SK-N-SH (cell line): ENCODE data around the gene UBE2E2. TPM values are rescaled to one million over a fixed set of nuclear protein-coding genes. Genes with fewer than 3 reads are reported as not detected.

Source experiments
- CTCF ChIA-PET: fragments of 300-600, 350-600 bp; formaldehyde crosslinking; extraction: SDS; loops from one replicate; lab custom pipeline; 2021; lab: Yijun Ruan, JAX
- POLR2A ChIA-PET: fragments of 350-600 bp; sonication (Branson Sonifier 250); formaldehyde crosslinking; extraction: SDS; loops from one replicate; lab custom pipeline; 2020; ENCODE audit warnings: antibody characterized with exemption, inconsistent platforms; lab: Yijun Ruan, JAX
- DNase-seq: peaks from one replicate; pipeline ENCODE4 v3.0.0; 2012
- H2AFZ ChIP-seq: fragments of 200-600 bp; sonication (generic); 2 replicates; pipeline ENCODE4 v1.8.1; 2016; ENCODE audit warnings: antibody characterized with exemption, mild to moderate bottlenecking, low read depth
- H3F3A ChIP-seq: fragments of 200-600 bp; sonication (generic); replicated peaks from 2 replicates; pipeline ENCODE3; 2016; ENCODE audit warnings: antibody characterized with exemption, mild to moderate bottlenecking; ENCODE audit not compliant: insufficient read depth
- H3K27ac ChIP-seq, 2 experiments: fragments of 200-500 bp in 1 of 2; fragments of 200-600 bp in 1 of 2; sonication (Bioruptor generic) in 1 of 2; sonication (generic), shearing (Covaris generic) in 1 of 2; 2 replicates each; pipeline versions ENCODE4 v1.5.1 to v1.6.1; 2014 to 2016; ENCODE audit warnings: low read depth in 2 of 2, inconsistent platforms in 1 of 2, low read length in 1 of 2, mild to moderate bottlenecking in 1 of 2, mixed read lengths in 1 of 2
- H3K27me3 ChIP-seq: fragments of 200-600 bp; sonication (generic), shearing (Covaris generic); 2 replicates; pipeline ENCODE4 v1.6.1; 2016; ENCODE audit warnings: mixed run types; ENCODE audit not compliant: insufficient read depth
- H3K36me3 ChIP-seq, 2 experiments: fragments of 200-500 bp in 1 of 2; fragments of 200-600 bp in 1 of 2; sonication (Bioruptor generic) in 1 of 2; sonication (generic) in 1 of 2; replicated peaks in 1 of 2; 2 replicates each; pipeline versions ENCODE3 to v1.5.1; 2014 to 2016; ENCODE audit warnings: low read length in 1 of 2, mild to moderate bottlenecking in 1 of 2; ENCODE audit not compliant: insufficient read depth in 2 of 2, control insufficient read depth in 1 of 2
- H3K4me1 ChIP-seq, 2 experiments: fragments of 200-500 bp in 1 of 2; fragments of 200-600 bp in 1 of 2; sonication (Bioruptor generic) in 1 of 2; sonication (generic), shearing (Covaris generic) in 1 of 2; 2 replicates each; pipeline versions ENCODE4 v1.5.1 to v1.6.1; 2014 to 2016; ENCODE audit warnings: low read depth in 1 of 2, low read length in 1 of 2, mixed run types in 1 of 2; ENCODE audit not compliant: insufficient read depth in 2 of 2, control insufficient read depth in 1 of 2
- H3K4me2 ChIP-seq: fragments of 200-600 bp; sonication (generic), shearing (Covaris generic); 2 replicates; pipeline ENCODE4 v1.6.1; 2017; ENCODE audit warnings: mixed run types
- H3K4me3 ChIP-seq, 2 experiments: fragments of 200-500 bp in 1 of 2; fragments of 200-600 bp in 1 of 2; sonication (Bioruptor generic) in 1 of 2; sonication (generic), shearing (Covaris generic) in 1 of 2; 2 replicates each; pipeline versions ENCODE4 v1.5.1 to v1.8.1; 2014 to 2016; ENCODE audit warnings: low read depth in 2 of 2, inconsistent platforms in 1 of 2, low read length in 1 of 2, mild to moderate bottlenecking in 1 of 2, mixed read lengths in 1 of 2, moderate library complexity in 1 of 2
- H3K79me2 ChIP-seq: fragments of 200-600 bp; sonication (generic); 2 replicates; pipeline ENCODE4 v1.8.1; 2017; ENCODE audit warnings: mild to moderate bottlenecking; ENCODE audit not compliant: insufficient read depth
- H3K9ac ChIP-seq: fragments of 200-600 bp; sonication (generic); 2 replicates; pipeline ENCODE4 v1.6.1; 2017; ENCODE audit warnings: mixed run types
- H3K9me2 ChIP-seq: fragments of 200-600 bp; sonication (generic); 2 replicates; pipeline ENCODE4 v1.6.1; 2017; ENCODE audit warnings: mixed run types
- H3K9me3 ChIP-seq: fragments of 200-600 bp; sonication (generic); 2 replicates; pipeline ENCODE4 v1.6.1; 2017; ENCODE audit warnings: mixed run types, mild to moderate bottlenecking, moderate library complexity
- H4K20me1 ChIP-seq: fragments of 200-600 bp; sonication (generic); 2 replicates; pipeline ENCODE4 v1.6.1; 2017; ENCODE audit warnings: mild to moderate bottlenecking, mixed run types; ENCODE audit not compliant: insufficient read depth
- CHD2 ChIP-seq: fragments of 150-350 bp; IDR thresholded peaks from 2 replicates; pipeline ENCODE4 v1.6.1; 2018; ENCODE audit warnings: low read length; ENCODE audit not compliant: partially characterized antibody
- CTCF ChIP-seq: fragments of 200-600 bp; sonication (generic); IDR thresholded peaks from 2 replicates; pipeline ENCODE4 v1.6.1; 2017; ENCODE audit warnings: antibody characterized with exemption, mild to moderate bottlenecking, moderate library complexity
- ELF1 ChIP-seq: IDR thresholded peaks from 2 replicates; pipeline ENCODE4 v1.4.0; 2012
- EP300 ChIP-seq, 2 experiments: IDR thresholded peaks; 2 replicates each; pipeline versions ENCODE4 v1.4.0 to v1.6.1; 2012; ENCODE audit warnings: borderline replicate concordance in 1 of 2, low read depth in 1 of 2, low read length in 1 of 2
- FOSL2 ChIP-seq: IDR thresholded peaks from 2 replicates; pipeline ENCODE4 v1.4.0; 2012; ENCODE audit warnings: low read depth, mild to moderate bottlenecking, moderate library complexity, borderline replicate concordance
- FOXJ3 ChIP-seq: sonication (generic); formaldehyde crosslinking; IDR thresholded peaks from 2 replicates; pipeline ENCODE4 v1.5.1; 2020; ENCODE audit warnings: mild to moderate bottlenecking, missing genetic modification reagents
- MAX ChIP-seq: IDR thresholded peaks from 2 replicates; pipeline ENCODE4 v1.4.0; 2012; ENCODE audit warnings: low read depth
- MEF2A ChIP-seq: IDR thresholded peaks from 2 replicates; pipeline ENCODE4 v1.4.0; 2012; ENCODE audit warnings: low read depth, borderline replicate concordance
- PBX3 ChIP-seq: IDR thresholded peaks from 2 replicates; pipeline ENCODE4; 2012
- POLR2AphosphoS5 ChIP-seq: IDR thresholded peaks from 2 replicates; pipeline ENCODE4 v1.6.1; 2012; ENCODE audit warnings: low read depth, low read length
- RAD21 ChIP-seq: IDR thresholded peaks from 2 replicates; pipeline ENCODE4 v1.6.1; 2012; ENCODE audit warnings: mild to moderate bottlenecking, low read length
- REST ChIP-seq: IDR thresholded peaks from 2 replicates; pipeline ENCODE4 v1.6.1; 2012; ENCODE audit warnings: mild to moderate bottlenecking, low read depth, low read length, moderate library complexity
- SIN3A ChIP-seq: IDR thresholded peaks from 2 replicates; pipeline ENCODE4 v1.6.1; 2012; ENCODE audit warnings: low read depth, mild to moderate bottlenecking, low read length, moderate library complexity, borderline replicate concordance
- SMC3 ChIP-seq: IDR thresholded peaks from 2 replicates; pipeline ENCODE4 v1.6.1; 2012; ENCODE audit warnings: low read depth, low read length, improper control_type of control experiment
- TCF12 ChIP-seq: IDR thresholded peaks from 2 replicates; pipeline ENCODE4 v1.4.0; 2012
- YY1 ChIP-seq: IDR thresholded peaks from 2 replicates; pipeline ENCODE4 v1.4.0; 2012; ENCODE audit warnings: low read depth, mild to moderate bottlenecking
- WGBS: methylation state at CpG from one replicate; pipeline ENCODE4 v1.1.6; 2017; ENCODE audit warnings: low lambda C conversion rate; 5-methylcytosine and 5-hydroxymethylcytosine counted together
- polyA plus RNA-seq, 3 experiments: library from polyadenylated mRNA; depleted of rRNA; stranded (reverse); fragments of >200 nt; gene quantifications; 2 replicates each; pipeline ENCODE4 v1.2.3, GENCODE V29; 2012
- TF ChIP-seq, protein P1 (sequence below): IDR thresholded peaks from 2 replicates; pipeline ENCODE4 v1.4.0; 2012; ENCODE audit warnings: low read depth, borderline replicate concordance
- TF ChIP-seq, protein P2 (sequence below): IDR thresholded peaks from 2 replicates; pipeline ENCODE4 v1.4.0; 2012; ENCODE audit warnings: low read depth, borderline replicate concordance

Gene UBE2E2
- polyA plus RNA-seq, 1 of the 3 experiments (the other 2 are of a cell fraction): 46.4 TPM

- Histone ChIP-seq H3K27me3 (no peaks in the 10 kb centered on the region), H3K27ac (no peak overlapping the region), H3K4me3 (no peak overlapping the region), H3K9me2 (no peaks in the 10 kb centered on the region), H3K4me2 (no peak overlapping the region), H3K9ac (no peak overlapping the region), H2AFZ (no peak overlapping the region), H4K20me1 (no peaks in the 10 kb centered on the region), H3F3A (no peaks in the 10 kb centered on the region), H3K79me2 (no peaks in the 10 kb centered on the region), H3K36me3 (no peaks in the 10 kb centered on the region), H3K9me3 (no peaks in the 10 kb centered on the region), H3K4me1 (peaks cover 0 to 6% of the 10 kb centered on the region in 2 experiments; a peak in 2 of 4 replicates)
- ChIA-PET POLR2A (no interaction called here), CTCF (interaction anchor here (0.8 kb wide), 1 partner anchor 40 kb away, joined by 3 read pairs; no protein-coding TSS in a partner anchor)
- DNase-seq: no peak
- TF ChIP-seq FOSL2 (no peak), RAD21 (no peak), EP300 (IDR thresholded peaks at IDR 0.05; ENCODE audit: borderline replicate concordance in 1 of 2, low read depth in 1 of 2, low read length in 1 of 2) (no peak), POLR2AphosphoS5 (no peak), PBX3 (no peak), TCF12 (no peak), MEF2A (no peak), YY1 (no peak), SIN3A (no peak), MAX (no peak), FOXJ3 (no peak), CHD2 (no peak), ELF1 (no peak), CTCF (no peak), REST (no peak), SMC3 (no peak)
- TF ChIP-seq, protein P1, sequence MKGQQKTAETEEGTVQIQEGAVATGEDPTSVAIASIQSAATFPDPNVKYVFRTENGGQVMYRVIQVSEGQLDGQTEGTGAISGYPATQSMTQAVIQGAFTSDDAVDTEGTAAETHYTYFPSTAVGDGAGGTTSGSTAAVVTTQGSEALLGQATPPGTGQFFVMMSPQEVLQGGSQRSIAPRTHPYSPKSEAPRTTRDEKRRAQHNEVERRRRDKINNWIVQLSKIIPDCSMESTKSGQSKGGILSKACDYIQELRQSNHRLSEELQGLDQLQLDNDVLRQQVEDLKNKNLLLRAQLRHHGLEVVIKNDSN: no peak
- TF ChIP-seq, protein P2, sequence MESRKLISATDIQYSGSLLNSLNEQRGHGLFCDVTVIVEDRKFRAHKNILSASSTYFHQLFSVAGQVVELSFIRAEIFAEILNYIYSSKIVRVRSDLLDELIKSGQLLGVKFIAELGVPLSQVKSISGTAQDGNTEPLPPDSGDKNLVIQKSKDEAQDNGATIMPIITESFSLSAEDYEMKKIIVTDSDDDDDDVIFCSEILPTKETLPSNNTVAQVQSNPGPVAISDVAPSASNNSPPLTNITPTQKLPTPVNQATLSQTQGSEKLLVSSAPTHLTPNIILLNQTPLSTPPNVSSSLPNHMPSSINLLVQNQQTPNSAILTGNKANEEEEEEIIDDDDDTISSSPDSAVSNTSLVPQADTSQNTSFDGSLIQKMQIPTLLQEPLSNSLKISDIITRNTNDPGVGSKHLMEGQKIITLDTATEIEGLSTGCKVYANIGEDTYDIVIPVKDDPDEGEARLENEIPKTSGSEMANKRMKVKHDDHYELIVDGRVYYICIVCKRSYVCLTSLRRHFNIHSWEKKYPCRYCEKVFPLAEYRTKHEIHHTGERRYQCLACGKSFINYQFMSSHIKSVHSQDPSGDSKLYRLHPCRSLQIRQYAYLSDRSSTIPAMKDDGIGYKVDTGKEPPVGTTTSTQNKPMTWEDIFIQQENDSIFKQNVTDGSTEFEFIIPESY: no peak
- 94% methylated on average over 4 of the region's 4 CpGs for WGBS
Measured at GRCh38 chr3:23484386-23484785, 281.3 kb downstream of the UBE2E2 start.
